Right renal pelvis (tissue), 4 donors: ENCODE data around the gene CORIN. TPM values are rescaled to one million over a fixed set of nuclear protein-coding genes. Genes with fewer than 3 reads are reported as not detected.
"Not testable (repeated sequence)": the region's sequence is repeated elsewhere in the genome, so short reads cannot be mapped to it uniquely, and the experiment has no call there.

Experiments used
- DNase-seq, 4 donors: peaks; one replicate each; pipeline ENCODE4 v3.0.0-alpha.2; 2013; ENCODE audit warnings: low read depth in 4 of 4, low spot score in 3 of 4, missing footprints in 1 of 4
- polyA plus RNA-seq, 4 donors: library from polyadenylated mRNA; unstranded; fragments of 120-200 nt; gene quantifications; one replicate each; pipeline ENCODE4 v1.2.1, GENCODE V29; 2013; ENCODE audit not compliant: insufficient read length in 4 of 4

Gene CORIN
- polyA plus RNA-seq, 4 donors: 4.2 to 5.8 (median 4.9) TPM

- no peak for DNase-seq
Observed at GRCh38 chr4:47786958-47787370, 50.9 kb downstream of the CORIN start.

GRCh38 chr4:47785153-47785552 lies 52.7 kb downstream of the CORIN start:
- no peak for DNase-seq

GRCh38 chr4:47784222-47784621 lies 53.6 kb downstream of the CORIN start:
- DNase-seq: no peak

- no peak for DNase-seq
Observed at GRCh38 chr4:47776353-47776752, 61.5 kb downstream of the CORIN start.

- DNase-seq: no peak
Observed at GRCh38 chr4:47774079-47774478, 63.8 kb downstream of the CORIN start.

DNA sequence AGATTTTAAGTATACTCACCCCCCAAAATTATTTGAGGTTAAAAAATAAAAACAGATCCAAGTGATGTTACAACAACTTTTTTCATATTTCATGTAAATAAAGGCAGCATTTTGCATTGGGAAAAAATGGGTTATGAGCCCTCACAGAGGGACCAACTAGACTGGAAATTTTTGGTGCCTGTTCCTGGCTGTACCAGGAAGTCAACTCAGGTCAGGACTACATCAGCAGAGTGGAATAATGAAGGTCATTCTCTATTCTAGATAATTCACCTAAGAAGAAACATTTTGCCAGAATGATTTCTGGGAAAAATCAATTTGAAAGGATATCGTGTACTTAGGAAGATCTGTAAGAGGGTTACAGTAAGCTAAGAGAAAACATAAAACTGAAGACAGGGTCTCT lies 66.8 kb downstream of the CORIN start:
- DNase-seq: no peak

DNA sequence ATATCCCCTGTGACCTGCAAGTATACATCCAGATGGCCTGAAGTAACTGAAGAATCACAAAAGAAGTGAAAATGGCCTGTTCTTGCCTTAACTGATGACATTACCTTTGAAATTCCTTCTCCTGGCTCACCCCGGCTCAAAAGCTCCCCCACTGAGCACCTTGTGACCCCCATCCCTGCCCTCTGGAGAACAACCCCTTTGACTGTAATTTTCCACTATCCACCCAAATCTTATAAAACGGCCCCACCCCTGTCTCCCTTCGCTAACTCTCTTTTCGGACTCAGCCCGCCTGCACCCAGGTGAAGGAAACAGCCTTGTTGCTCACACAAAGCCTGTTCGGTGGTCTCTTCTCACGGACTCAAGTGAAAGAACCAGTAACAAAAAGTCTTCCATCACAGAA lies 69.9 kb downstream of the CORIN start:
- not testable (repeated sequence) for DNase-seq

DNA sequence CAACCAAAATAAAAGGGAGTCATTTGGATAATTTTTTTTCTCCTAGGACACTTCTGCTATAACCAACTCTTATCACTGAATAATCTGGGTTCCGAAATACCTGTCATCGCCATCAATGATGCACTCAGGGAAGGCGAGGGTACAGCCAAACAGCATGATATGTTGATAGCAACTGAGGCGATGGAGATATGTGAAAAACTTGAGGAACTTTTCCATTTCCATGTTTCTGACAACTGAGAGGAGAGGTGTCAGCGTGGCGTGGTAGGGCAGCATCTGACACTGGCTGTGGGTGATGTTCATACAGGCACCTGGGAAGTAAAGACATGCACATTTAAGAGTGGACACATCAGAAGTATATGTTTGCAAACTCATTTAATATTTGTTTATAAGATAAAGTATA lies 74.6 kb downstream of the CORIN start:
- no peak for DNase-seq

- DNase-seq: no peak
Observed at GRCh38 chr4:47762376-47763266, 75.2 kb downstream of the CORIN start.

GRCh38 chr4:47753316-47753715 lies 84.6 kb downstream of the CORIN start:
- not testable (repeated sequence) for DNase-seq

DNA sequence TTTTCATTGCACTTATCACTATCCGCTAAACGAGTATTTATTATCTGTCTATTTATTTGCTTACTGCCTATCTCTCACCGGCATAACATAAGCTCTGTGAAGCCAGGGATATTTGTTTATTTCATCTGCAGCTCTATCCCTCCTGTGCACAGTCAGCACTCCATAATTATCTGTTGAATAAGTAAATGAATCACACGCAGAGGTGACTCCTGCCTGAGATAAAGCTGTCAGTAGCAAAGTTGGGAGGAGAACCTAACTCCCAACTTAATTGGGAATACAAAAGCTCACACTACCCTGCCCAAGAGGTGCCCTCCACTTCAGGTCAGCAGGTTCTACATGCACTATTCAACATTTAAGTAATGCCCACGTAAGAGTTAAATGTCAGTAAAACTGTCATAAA lies 85.7 kb downstream of the CORIN start:
- no peak for DNase-seq

DNA sequence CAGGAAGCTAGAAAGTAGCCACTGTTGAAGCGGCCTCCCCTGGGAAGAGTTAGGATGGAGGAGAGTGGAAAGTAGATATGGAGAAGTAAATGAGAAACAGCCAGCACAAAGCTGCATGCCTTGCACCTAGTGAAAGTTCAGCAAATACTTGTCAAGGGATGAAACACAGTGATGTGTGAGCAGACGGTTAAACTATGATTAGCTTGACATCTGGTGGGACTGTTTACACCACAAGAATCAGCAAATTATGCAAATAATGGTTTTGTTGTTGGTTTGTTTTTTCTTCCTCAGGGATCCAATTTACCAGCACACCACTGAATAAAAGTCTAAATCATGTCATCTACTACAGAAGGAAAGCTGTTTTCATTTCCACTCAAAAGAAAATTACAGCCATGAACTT lies 87.1 kb downstream of the CORIN start:
- DNase-seq: no peak

DNA sequence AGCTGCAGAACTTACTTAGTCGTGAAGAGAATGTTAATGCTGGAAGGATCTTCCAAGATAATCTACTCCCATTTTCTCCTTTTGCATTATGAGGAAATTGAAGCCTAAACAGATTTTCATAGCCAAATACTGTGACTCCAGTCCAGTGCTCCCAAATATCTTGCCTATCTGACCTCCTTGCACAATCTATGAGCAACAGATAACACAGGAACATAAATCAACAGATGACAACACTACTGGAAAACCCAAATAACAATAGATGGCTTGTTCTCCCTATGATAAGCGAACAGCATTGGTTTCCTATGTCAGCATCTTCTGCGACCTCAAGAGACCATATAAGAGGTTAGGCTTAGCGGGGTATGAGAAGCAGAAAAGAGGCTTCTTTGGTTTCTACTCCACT lies 88.0 kb downstream of the CORIN start:
- DNase-seq: no peak

DNA sequence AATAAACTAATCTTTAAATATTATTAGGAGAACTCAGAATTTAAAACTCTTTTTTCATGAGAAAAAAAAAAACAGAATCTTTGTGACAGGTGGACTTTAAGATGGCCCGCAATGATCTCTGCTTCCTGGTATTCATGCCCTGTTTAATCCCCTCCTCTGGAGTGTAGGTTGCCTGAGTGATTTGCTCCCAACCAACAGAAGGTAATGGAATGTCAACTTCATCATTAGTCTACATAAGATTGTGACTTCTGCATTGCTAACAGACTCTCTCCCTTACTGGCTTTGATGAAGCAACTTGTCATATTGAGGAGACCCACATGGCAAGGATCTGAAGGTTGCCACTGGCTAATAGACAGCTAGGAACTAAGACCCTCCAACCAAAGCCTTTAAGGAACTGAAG lies 88.8 kb downstream of the CORIN start:
- no peak for DNase-seq

GRCh38 chr4:47747846-47748494 lies 89.9 kb downstream of the CORIN start:
- no peak for DNase-seq

DNA sequence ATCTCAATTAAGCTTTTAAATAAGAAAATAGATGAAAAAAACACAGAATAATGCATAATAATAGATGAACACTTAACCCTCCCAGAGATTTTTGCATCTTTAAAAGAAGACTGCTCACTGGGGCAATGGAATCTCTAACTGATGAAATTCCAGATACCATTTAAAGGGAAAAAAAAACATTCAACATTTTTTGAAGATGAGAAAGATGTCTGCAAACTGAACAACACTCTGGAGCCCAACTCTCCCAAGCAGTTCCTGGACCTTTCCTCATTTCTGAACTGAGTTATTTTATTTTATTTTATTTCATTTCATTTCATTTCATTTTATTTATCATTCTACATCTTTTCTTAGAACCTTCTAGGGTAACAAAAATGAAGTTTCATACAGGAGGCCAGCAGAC lies 90.7 kb downstream of the CORIN start:
- no peak for DNase-seq

- no peak for DNase-seq
Observed at GRCh38 chr4:47746122-47746521, 91.7 kb downstream of the CORIN start.

GRCh38 chr4:47744843-47745382 lies 93.0 kb downstream of the CORIN start:
- DNase-seq: no peak

- DNase-seq: no peak
Observed at GRCh38 chr4:47744253-47744652, 93.6 kb downstream of the CORIN start.

DNA sequence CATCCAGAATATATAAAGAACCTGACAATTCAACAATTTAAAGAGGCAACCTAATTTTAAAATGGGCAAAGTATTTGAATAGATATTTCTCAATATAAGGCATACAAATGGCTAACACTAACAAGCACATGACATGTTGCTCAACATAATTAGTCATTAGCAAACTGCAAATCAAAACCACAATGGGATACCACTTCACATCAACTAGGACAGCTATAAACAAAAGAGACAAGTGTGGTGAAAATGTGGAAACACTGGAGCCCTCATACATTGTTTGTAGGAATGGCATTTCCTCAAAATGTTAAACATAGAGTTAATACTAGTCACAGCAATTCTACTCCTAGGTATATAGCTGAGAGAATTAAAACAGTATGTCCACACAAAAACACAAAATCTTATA lies 96.7 kb downstream of the CORIN start:
- DNase-seq: no peak

DNA sequence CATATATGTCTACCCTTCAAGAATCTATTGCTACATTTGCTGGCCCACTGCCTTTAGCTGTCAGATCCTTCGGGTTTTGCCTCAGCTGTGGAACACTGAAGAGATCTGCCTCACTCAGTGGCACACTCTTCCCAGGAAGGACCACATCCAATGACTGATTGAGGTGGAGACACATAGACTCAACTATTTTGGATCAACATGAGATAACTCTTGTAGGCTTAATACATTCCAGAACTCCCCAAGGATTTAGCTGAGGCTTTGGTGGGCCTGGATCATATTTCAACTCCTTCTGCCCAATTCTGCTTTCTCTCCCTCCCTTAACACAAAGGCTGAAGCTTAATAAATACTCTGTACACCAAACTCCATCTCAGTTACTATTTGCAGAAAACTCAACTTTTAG lies 100.5 kb downstream of the CORIN start:
- no peak for DNase-seq

DNA sequence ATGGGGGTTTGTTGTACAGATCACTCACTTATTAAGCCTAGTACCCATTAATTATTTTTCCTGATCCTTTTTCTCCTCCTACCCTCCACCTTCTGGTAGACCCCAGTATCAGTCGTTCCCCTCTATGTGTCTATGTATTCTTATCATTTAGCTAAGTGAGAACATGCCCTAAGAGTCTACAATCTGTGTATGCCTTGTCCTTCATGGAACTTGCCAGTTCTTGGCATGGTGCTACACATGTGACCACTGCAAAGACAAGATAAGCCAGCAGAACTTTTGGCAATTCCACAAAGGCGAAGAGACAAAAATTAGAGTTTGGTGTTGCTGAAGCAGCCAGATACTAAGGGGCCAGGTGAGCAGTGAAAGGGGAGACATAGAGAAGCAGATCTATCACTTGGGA lies 101.3 kb downstream of the CORIN start:
- no peak for DNase-seq
